Lung (tissue), 12 donors: ENCODE results near the gene NDUFAF3. TPM values are rescaled to one million over a fixed set of nuclear protein-coding genes. Genes with fewer than 3 reads are reported as not detected.
A peak's percentile ranks its signal among the peaks of the same experiment; 100 is the strongest.

Source experiments
- ATAC-seq: fragments of 200-7000 bp; cut with Tn5 transposase; one replicate; pipeline ENCODE4 v1.9.1; 2020; ENCODE audit warnings: moderate number of reproducible peaks; ENCODE audit not compliant: insufficient read depth, low FRiP score
- DNase-seq, 3 donors: peaks; one replicate each; pipeline ENCODE4 v3.0.0-alpha.2; 2013 to 2017
- H3K27ac ChIP-seq, 2 donors: one replicate each; pipeline ENCODE4 v1.5.1; 2013; ENCODE audit warnings: mild to moderate bottlenecking in 2 of 2, moderate library complexity in 2 of 2, control low read depth in 1 of 2, inconsistent platforms in 1 of 2, low read depth in 1 of 2, low read length in 1 of 2
- H3K27me3 ChIP-seq, 3 donors: one replicate each; pipeline ENCODE4 v1.5.1; 2013; ENCODE audit warnings: low read length in 2 of 3; ENCODE audit not compliant: control insufficient read depth in 3 of 3, insufficient read depth in 3 of 3
- H3K36me3 ChIP-seq, 4 donors: one replicate each; pipeline ENCODE4 v1.5.1; 2013; ENCODE audit warnings: low read length in 4 of 4, mild to moderate bottlenecking in 1 of 4, moderate library complexity in 1 of 4; ENCODE audit not compliant: control insufficient read depth in 4 of 4, insufficient read depth in 4 of 4
- H3K4me1 ChIP-seq, 5 donors: one replicate each; pipeline ENCODE4 v1.5.1; 2013; ENCODE audit warnings: low read length in 5 of 5, mild to moderate bottlenecking in 2 of 5, moderate library complexity in 1 of 5; ENCODE audit not compliant: control insufficient read depth in 5 of 5, insufficient read depth in 5 of 5
- H3K4me3 ChIP-seq: one replicate; pipeline ENCODE4 v1.5.1; 2013; ENCODE audit warnings: mild to moderate bottlenecking, control low read depth, moderate library complexity
- H3K9ac ChIP-seq, 2 donors: one replicate each; pipeline ENCODE4 v1.5.1; 2013; ENCODE audit warnings: low read length in 2 of 2, control low read depth in 1 of 2; ENCODE audit not compliant: insufficient read depth in 1 of 2
- H3K9me3 ChIP-seq, 4 donors: one replicate each; pipeline ENCODE4 v1.5.1; 2013; ENCODE audit warnings: low read length in 3 of 4, mild to moderate bottlenecking in 1 of 4, moderate library complexity in 1 of 4; ENCODE audit not compliant: control insufficient read depth in 4 of 4, insufficient read depth in 3 of 4
- CTCF ChIP-seq: IDR thresholded peaks from 2 replicates; pipeline ENCODE4 v1.5.1; 2012; ENCODE audit warnings: mild to moderate bottlenecking; ENCODE audit errors: control extremely low read depth, extremely low read depth
- WGBS, 2 donors: extraction: QIAGEN DNeasy Blood & Tissue Kit; methylation state at CpG; one replicate each; pipeline ENCODE4 v1.1.7; 2013; 5-methylcytosine and 5-hydroxymethylcytosine counted together
- polyA plus RNA-seq, 2 donors: library from polyadenylated mRNA; stranded (reverse); fragments of 200-250 nt; gene quantifications; one replicate each; pipeline ENCODE4 v1.2.1, GENCODE V29; 2013
- total RNA-seq, 2 donors: library from RNA; depleted of rRNA in 1 of 2; stranded (reverse); fragments of >200 nt in 1 of 2; gene quantifications; one replicate each; pipeline ENCODE4 v1.2.1, GENCODE V29; 2014 to 2021
- donor health status: control.
- donor health status: control.
- donor health status: Bipolar disorder and iron deficiency.
- donor health status: healthy.
- donor health status: DM: yes; HTN: yes; CAD: no.

Gene NDUFAF3
- total and polyA plus RNA-seq, 4 donors, result 49.9 to 143 (median 110) TPM

GRCh38 chr3:49004352-49005302, 17.3 kb upstream of the NDUFAF3 start:
- TF ChIP-seq CTCF, result no peak
- H3K4me3 ChIP-seq, result no peak overlapping the region
- no peak for DNase-seq
- no peaks in the 10 kb centered on the region for H3K36me3 ChIP-seq
- WGBS, 2 donors, result 87 to 91% methylated on average over 16 of the region's 16 CpGs
- H3K4me1 ChIP-seq, result peaks cover 0 to 14% (median 2%) of the 10 kb centered on the region in 5 donors
- ATAC-seq, result no peak
- no peaks in the 10 kb centered on the region for H3K27me3 ChIP-seq
- H3K9me3 ChIP-seq, result no peaks in the 10 kb centered on the region
- no peak overlapping the region for H3K9ac ChIP-seq
- no peak overlapping the region for H3K27ac ChIP-seq

GRCh38 chr3:49005303-49005680, 16.6 kb upstream of the NDUFAF3 start:
- Histone ChIP-seq H3K27ac (no peak overlapping the region), H3K9ac (no peak overlapping the region), H3K36me3 (no peaks in the 10 kb centered on the region), H3K27me3 (no peaks in the 10 kb centered on the region), H3K4me1 (peaks cover 0 to 14% (median 2%) of the 10 kb centered on the region in 5 donors), H3K4me3 (no peak overlapping the region), H3K9me3 (no peaks in the 10 kb centered on the region)
- DNase-seq (no peak), ATAC-seq (no peak)
- 97% methylated on average over 3 of the region's 3 CpGs for WGBS, 2 donors
- TF ChIP-seq CTCF, result no peak

GRCh38 chr3:49005998-49006397, 15.9 kb upstream of the NDUFAF3 start:
- no peak overlapping the region for H3K4me3 ChIP-seq
- peaks cover 0 to 14% (median 2%) of the 10 kb centered on the region in 5 donors for H3K4me1 ChIP-seq
- peak overlapping the region in 1 of 2 donors; percentile 80 for H3K9ac ChIP-seq
- no peaks in the 10 kb centered on the region for H3K9me3 ChIP-seq
- H3K27me3 ChIP-seq, result no peaks in the 10 kb centered on the region
- H3K27ac ChIP-seq, result peak overlapping the region in 1 of 2 donors; percentile 96
- DNase-seq (no peak), ATAC-seq (no peak)
- WGBS, 2 donors, result 94 to 96% methylated on average over 5 of the region's 5 CpGs
- no peaks in the 10 kb centered on the region for H3K36me3 ChIP-seq
- TF ChIP-seq CTCF, result no peak
